ENCODE measurements around the gene PHF23.

The PHF23 gene

GRCh38 chr17:7239091-7240027 lies at the start of gene PHF23:
Gene PHF23, minus strand, starts transcription at chr17:7239457. Its CDS starts 178 bp downstream, at chr17:7239279.
- DNase-seq = peak; percentile 97

- DNase-seq = no peak
These were observed 46.4 kb upstream of the PHF23 start for GRCh38 chr17:7285679-7286078.

GRCh38 chr17:7284911-7285310 lies 45.7 kb upstream of the PHF23 start:
- DNase-seq = no peak

GRCh38 chr17:7283471-7284216 lies 44.4 kb upstream of the PHF23 start:
- DNase-seq = no peak

- no peak for DNase-seq
These were observed 43.6 kb upstream of the PHF23 start for GRCh38 chr17:7282752-7283321.

- DNase-seq = no peak
These were observed 42.9 kb upstream of the PHF23 start for GRCh38 chr17:7281953-7282751.

GRCh38 chr17:7281074-7281952 lies 42.1 kb upstream of the PHF23 start, which contains the start of gene SLC2A4:
Gene SLC2A4, plus strand, starts transcription at chr17:7281718. Its CDS starts 217 bp downstream, at chr17:7281935.
- peak; percentile 94 for DNase-seq

- DNase-seq = peak; percentile 91
These were observed 41.3 kb upstream of the PHF23 start for GRCh38 chr17:7280519-7281073.

- DNase-seq = no peak
These were observed 40.2 kb upstream of the PHF23 start for GRCh38 chr17:7279448-7279847.

- DNase-seq = no peak
These were observed 27.5 kb upstream of the PHF23 start for GRCh38 chr17:7266784-7267183.

GRCh38 chr17:7263801-7264078 lies 24.5 kb upstream of the PHF23 start:
- no peak for DNase-seq

- peak; percentile 70 for DNase-seq
These were observed 23.9 kb upstream of the PHF23 start for GRCh38 chr17:7262935-7263800.

GRCh38 chr17:7262192-7262934 lies 23.1 kb upstream of the PHF23 start, which contains the start of gene CLDN7:
Gene CLDN7, minus strand, starts transcription at chr17:7262478. Its CDS starts 435 bp downstream, at chr17:7262043.
- peak; percentile 52 for DNase-seq

- DNase-seq = no peak
These were observed 22.3 kb upstream of the PHF23 start for GRCh38 chr17:7261379-7262191.

- peak; percentile 79 for DNase-seq
These were observed 21.6 kb upstream of the PHF23 start for GRCh38 chr17:7260651-7261378.

GRCh38 chr17:7260151-7260550 lies 20.9 kb upstream of the PHF23 start:
- DNase-seq = no peak

- DNase-seq = no peak
These were observed 20.3 kb upstream of the PHF23 start for GRCh38 chr17:7259555-7259889.

Measured in RPMI8226 (cell line).